ENCODE measurements around the gene RBMX. TPM values are rescaled to one million over a fixed set of nuclear protein-coding genes. Genes with fewer than 3 reads are reported as not detected.

Gene RBMX
- total and polyA plus RNA-seq, 2 of the 13 experiments (the other 11 are each of a cell fraction or from before 2014, with no cell fraction given): 114 to 254 TPM

- no peak for TF ChIP-seq HNF1A (IDR thresholded peaks at IDR 0.05; ENCODE audit: low read depth)
- no peak for TF ChIP-seq HNF1A (CRISPR knock-in tag; IDR thresholded peaks at IDR 0.05; ENCODE audit: borderline replicate concordance)
- no peak for TF ChIP-seq ZUFSP (CRISPR knock-in tag; IDR thresholded peaks at IDR 0.05; ENCODE audit: borderline replicate concordance)
- TF ChIP-seq ZBED4 (CRISPR knock-in tag; IDR thresholded peaks at IDR 0.05; ENCODE audit: borderline replicate concordance): no peak
- no peak for TF ChIP-seq MYC (CRISPR knock-in tag; IDR thresholded peaks at IDR 0.05; ENCODE audit: borderline replicate concordance)
- no peak for TF ChIP-seq ZFYVE20 (CRISPR knock-in tag; IDR thresholded peaks at IDR 0.05; ENCODE audit: borderline replicate concordance, low read depth)
These were observed 44.8 kb downstream of the RBMX start (continued) for GRCh38 chrX:136835761-136836160.

All from HepG2 (cell line).